ENCODE results near the gene SLC34A1.

The SLC34A1 gene

GRCh38 chr5:177435847-177436536 lies 51.8 kb downstream of the SLC34A1 start:
- Histone ChIP-seq H3K4me3 (ENCODE audit: low read depth, low read length, poor library complexity, severe bottlenecking) (no peak overlapping the region), H3K9ac (ENCODE audit: low read length) (no peak overlapping the region), H3K36me3 (ENCODE audit: insufficient read depth, low read length) (peaks cover 80% of the 10 kb centered on the region), H3K27ac (ENCODE audit: low read depth, low read length, poor library complexity, severe bottlenecking) (no peak overlapping the region), H3K79me2 (ENCODE audit: insufficient read depth, low read length) (no peaks in the 10 kb centered on the region), H3K27me3 (ENCODE audit: insufficient read depth, low read length) (no peaks in the 10 kb centered on the region), H4K20me1 (ENCODE audit: insufficient read depth, low read length) (no peaks in the 10 kb centered on the region), H3K9me3 (ENCODE audit: low read length) (no peaks in the 10 kb centered on the region), H3K9me2 (ENCODE audit: low read depth, low read length) (no peaks in the 10 kb centered on the region), H3K4me2 (ENCODE audit: low read length) (no peak overlapping the region), H3K4me1 (ENCODE audit: insufficient read depth, low read length, severe bottlenecking) (peaks cover 15% of the 10 kb centered on the region), H3F3A (ENCODE audit: insufficient read depth, low read length) (no peaks in the 10 kb centered on the region), H2AFZ (ENCODE audit: low read length) (no peak overlapping the region)
- TF ChIP-seq CTCF (IDR thresholded peaks at IDR 0.05; ENCODE audit: low read length) (no peak), EZH2 (IDR thresholded peaks at IDR 0.05; ENCODE audit: borderline replicate concordance, low read length) (no peak)

DNA sequence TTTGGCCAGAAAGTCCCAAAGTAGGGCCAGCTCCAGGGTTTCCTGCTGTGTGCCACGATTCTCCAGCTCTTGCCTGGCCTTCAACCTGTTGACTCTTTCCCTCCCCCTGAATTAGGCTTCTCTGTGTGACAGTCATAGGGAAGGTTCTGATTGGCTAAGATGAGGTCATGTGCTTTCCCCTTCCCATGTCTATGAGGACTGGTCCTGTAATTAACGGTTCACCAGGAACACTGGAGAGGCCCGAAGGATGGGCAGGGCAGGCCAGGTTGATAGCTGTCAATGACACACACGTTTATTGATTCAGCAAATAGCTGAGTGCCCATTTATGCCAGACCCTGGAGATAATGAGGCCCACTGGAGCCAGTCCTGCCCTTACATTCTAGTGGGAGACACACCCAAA lies 53.4 kb downstream of the SLC34A1 start:
- H3K36me3 ChIP-seq (ENCODE audit: insufficient read depth, low read length), result peaks cover 86% of the 10 kb centered on the region

GRCh38 chr5:177438468-177438867 lies 54.2 kb downstream of the SLC34A1 start:
- H3K9ac ChIP-seq (ENCODE audit: low read length), result no peak overlapping the region

More for the DNA sequence above, 53.4 kb downstream of the SLC34A1 start:
- H3K27me3 ChIP-seq (ENCODE audit: insufficient read depth, low read length), result no peaks in the 10 kb centered on the region
- no peaks in the 10 kb centered on the region for H4K20me1 ChIP-seq (ENCODE audit: insufficient read depth, low read length)
- TF ChIP-seq EZH2 (IDR thresholded peaks at IDR 0.05; ENCODE audit: borderline replicate concordance, low read length) (no peak), CTCF (IDR thresholded peaks at IDR 0.05; ENCODE audit: low read length) (no peak)
- H3K9me2 ChIP-seq (ENCODE audit: low read depth, low read length), result no peaks in the 10 kb centered on the region
- no peaks in the 10 kb centered on the region for H3K79me2 ChIP-seq (ENCODE audit: insufficient read depth, low read length)
- no peak overlapping the region for H2AFZ ChIP-seq (ENCODE audit: low read length)
- no peak overlapping the region for H3K4me3 ChIP-seq (ENCODE audit: low read depth, low read length, poor library complexity, severe bottlenecking)
- no peak overlapping the region for H3K4me2 ChIP-seq (ENCODE audit: low read length)
- no peak overlapping the region for H3K9ac ChIP-seq (ENCODE audit: low read length)
- no peak overlapping the region for H3K27ac ChIP-seq (ENCODE audit: low read depth, low read length, poor library complexity, severe bottlenecking)
- no peaks in the 10 kb centered on the region for H3F3A ChIP-seq (ENCODE audit: insufficient read depth, low read length)
- H3K9me3 ChIP-seq (ENCODE audit: low read length), result no peaks in the 10 kb centered on the region
- H3K4me1 ChIP-seq (ENCODE audit: insufficient read depth, low read length, severe bottlenecking), result no peaks in the 10 kb centered on the region

More at GRCh38 chr5:177438468-177438867, 54.2 kb downstream of the SLC34A1 start:
- no peaks in the 10 kb centered on the region for H3K27me3 ChIP-seq (ENCODE audit: insufficient read depth, low read length)
- no peak overlapping the region for H3K4me3 ChIP-seq (ENCODE audit: low read depth, low read length, poor library complexity, severe bottlenecking)
- no peak overlapping the region for H2AFZ ChIP-seq (ENCODE audit: low read length)
- no peaks in the 10 kb centered on the region for H4K20me1 ChIP-seq (ENCODE audit: insufficient read depth, low read length)
- no peak overlapping the region for H3K4me2 ChIP-seq (ENCODE audit: low read length)
- H3F3A ChIP-seq (ENCODE audit: insufficient read depth, low read length), result no peaks in the 10 kb centered on the region
- no peaks in the 10 kb centered on the region for H3K9me3 ChIP-seq (ENCODE audit: low read length)
- TF ChIP-seq EZH2 (IDR thresholded peaks at IDR 0.05; ENCODE audit: borderline replicate concordance, low read length) (no peak), CTCF (IDR thresholded peaks at IDR 0.05; ENCODE audit: low read length) (no peak)
- no peaks in the 10 kb centered on the region for H3K4me1 ChIP-seq (ENCODE audit: insufficient read depth, low read length, severe bottlenecking)
- no peaks in the 10 kb centered on the region for H3K79me2 ChIP-seq (ENCODE audit: insufficient read depth, low read length)
- H3K9me2 ChIP-seq (ENCODE audit: low read depth, low read length), result no peaks in the 10 kb centered on the region
- H3K27ac ChIP-seq (ENCODE audit: low read depth, low read length, poor library complexity, severe bottlenecking), result no peak overlapping the region
- peaks cover 78% of the 10 kb centered on the region for H3K36me3 ChIP-seq (ENCODE audit: insufficient read depth, low read length)

All from OCI-LY1 (cell line).